Thyroid gland (tissue), 4 donors: ENCODE measurements around the gene WFDC6.

Experiments used
- POLR2A ChIP-seq, 2 donors: fragments of 450-650 bp; IDR thresholded peaks; one replicate each; pipeline ENCODE4 v1.6.1; 2017; ENCODE audit warnings: antibody characterized with exemption in 2 of 2, mild to moderate bottlenecking in 2 of 2, moderate library complexity in 1 of 2
- TF ChIP-seq, protein P1 (sequence below), 6 experiments: fragments of 200-600 bp in 3 of 6; fragments of 450-650 bp in 3 of 6; sonication (generic) in 3 of 6; IDR thresholded peaks; one replicate each; pipeline ENCODE4 v1.5.1; 2016 to 2019; ENCODE audit warnings: antibody characterized with exemption in 6 of 6, mild to moderate bottlenecking in 2 of 6, inconsistent platforms in 1 of 6, moderate library complexity in 1 of 6

- TF ChIP-seq, protein P1, sequence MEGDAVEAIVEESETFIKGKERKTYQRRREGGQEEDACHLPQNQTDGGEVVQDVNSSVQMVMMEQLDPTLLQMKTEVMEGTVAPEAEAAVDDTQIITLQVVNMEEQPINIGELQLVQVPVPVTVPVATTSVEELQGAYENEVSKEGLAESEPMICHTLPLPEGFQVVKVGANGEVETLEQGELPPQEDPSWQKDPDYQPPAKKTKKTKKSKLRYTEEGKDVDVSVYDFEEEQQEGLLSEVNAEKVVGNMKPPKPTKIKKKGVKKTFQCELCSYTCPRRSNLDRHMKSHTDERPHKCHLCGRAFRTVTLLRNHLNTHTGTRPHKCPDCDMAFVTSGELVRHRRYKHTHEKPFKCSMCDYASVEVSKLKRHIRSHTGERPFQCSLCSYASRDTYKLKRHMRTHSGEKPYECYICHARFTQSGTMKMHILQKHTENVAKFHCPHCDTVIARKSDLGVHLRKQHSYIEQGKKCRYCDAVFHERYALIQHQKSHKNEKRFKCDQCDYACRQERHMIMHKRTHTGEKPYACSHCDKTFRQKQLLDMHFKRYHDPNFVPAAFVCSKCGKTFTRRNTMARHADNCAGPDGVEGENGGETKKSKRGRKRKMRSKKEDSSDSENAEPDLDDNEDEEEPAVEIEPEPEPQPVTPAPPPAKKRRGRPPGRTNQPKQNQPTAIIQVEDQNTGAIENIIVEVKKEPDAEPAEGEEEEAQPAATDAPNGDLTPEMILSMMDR (IDR thresholded peaks at IDR 0.05), result peak in 4 of 6 experiments; percentile 10 to 53 (median 33)
- no peak for TF ChIP-seq POLR2A (IDR thresholded peaks at IDR 0.05)
Observed at GRCh38 chr20:45487231-45487635, 52.0 kb downstream of the WFDC6 start.
